ELF-1 (cell line): ENCODE measurements around the gene AASDH.
"Not testable (repeated sequence)": the region's sequence is repeated elsewhere in the genome, so short reads cannot be mapped to it uniquely, and the experiment has no call there.

ENCODE experiments used
- DNase-seq: peaks from one replicate; pipeline ENCODE4 v3.0.0-alpha.2; 2016; ENCODE audit warnings: low read depth, low spot score

The AASDH gene

DNA sequence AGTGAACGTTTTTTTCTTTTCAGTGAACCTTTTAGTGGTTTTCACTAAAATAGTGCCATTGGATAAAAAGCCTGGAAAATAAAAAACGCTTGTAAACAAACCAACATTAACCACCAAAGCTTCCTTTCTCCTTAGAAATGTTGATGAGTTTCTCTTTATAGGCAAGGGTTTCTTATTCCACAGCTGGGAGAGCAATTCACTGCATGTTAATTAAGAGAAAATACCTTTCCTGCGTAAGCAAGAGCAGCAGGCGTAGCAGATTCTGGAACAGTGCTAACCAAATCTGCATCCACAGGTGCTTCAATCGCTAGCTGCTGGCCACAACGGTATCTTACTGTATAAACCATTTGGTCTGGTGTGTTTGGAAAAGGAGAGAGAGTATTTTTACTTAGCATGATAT lies 13.3 kb upstream of the AASDH start:
- no peak for DNase-seq

DNA sequence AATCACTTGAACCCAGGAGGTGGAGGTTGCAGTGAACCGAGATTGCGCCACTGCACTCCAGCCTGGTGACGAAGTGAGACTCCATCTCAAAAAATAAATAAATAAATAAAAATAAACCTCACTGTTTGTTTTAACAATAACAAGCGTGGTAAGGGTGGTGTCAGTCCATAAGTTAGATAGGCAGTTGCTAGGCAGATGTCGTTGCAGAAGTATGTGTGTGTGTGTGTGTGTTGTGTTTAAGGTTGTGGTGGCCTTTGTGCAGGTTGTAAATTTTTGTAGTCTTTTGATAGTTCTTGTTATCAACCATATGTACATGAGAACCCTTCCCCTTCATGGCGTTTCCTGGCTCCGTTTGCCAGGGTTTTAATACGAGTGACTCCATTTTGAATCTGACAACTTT lies 4.0 kb upstream of the AASDH start:
- DNase-seq: no peak

DNA sequence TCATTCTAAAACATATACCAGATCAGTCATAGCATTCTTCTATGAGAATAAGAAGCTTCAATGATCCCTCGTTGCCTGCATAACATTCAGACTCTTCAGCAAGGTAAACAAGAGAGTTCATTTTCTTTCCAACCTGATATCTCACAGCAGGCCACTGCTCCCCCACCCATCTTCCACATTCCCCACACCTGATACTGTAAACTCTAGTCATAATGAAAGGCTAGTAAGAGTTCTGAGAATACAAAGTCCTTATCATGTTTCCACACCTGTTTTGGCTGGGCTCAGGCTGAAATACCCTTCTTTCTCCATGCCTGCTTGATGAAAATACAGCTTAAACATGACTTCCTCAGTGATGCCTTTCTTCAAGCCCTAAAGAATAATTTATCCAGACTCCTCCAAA lies 2.3 kb upstream of the AASDH start:
- no peak for DNase-seq

DNA sequence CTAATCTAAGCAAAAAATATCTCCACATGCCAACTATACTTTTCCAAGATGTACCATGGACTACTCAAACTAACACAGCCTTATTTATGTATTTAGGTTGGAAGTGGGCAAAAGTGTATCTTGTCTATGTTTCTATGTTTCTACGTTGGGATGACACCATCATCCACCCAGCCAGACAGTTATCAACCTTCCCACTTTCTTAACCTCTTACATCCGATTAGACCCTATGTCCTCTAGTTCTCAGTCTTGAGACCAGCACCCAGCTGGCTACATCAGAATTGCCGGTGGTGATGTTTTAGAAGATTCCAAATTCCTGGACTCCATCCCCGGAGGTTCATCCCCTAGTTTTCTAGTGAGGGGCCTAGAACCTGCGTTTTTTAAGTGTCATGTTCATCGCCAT lies 1.0 kb upstream of the AASDH start:
- no peak for DNase-seq

DNA sequence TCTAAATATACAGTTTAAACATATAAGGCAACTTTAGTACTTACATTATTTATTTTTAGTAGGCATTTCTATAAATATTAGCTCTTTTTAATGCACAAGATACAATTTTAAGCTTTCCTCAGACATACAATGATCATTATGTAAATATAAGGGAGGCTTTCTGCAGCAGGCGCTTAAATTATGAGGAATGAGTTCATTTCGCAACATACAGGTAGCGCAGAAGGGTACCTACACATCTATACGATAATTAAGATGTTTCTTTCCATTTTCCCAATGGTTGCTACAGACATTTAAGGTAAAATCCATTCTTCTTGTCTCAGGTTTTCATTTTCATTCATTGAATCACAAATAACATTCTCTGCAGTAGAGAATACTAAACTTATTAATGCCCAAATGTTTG lies 1.2 kb downstream of the AASDH start:
- DNase-seq: no peak

DNA sequence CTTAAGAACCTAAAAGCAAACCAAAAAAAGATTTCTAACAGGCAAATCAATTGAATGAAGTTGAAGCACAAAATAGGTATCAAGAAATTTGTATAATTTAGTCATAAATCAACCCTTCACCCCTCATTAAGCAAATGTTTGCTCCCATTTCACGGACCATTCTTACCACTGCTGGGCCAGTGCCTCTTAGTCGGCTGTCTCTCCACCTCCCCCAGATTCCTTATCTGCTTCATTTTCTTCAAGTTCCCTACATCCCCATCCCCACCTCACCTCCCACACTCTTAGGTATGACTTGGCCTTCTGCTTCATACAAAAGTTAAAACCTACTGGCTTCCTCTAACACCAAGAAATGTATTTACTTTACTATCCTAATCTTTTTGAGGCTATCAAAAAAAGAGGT lies 11.8 kb downstream of the AASDH start:
- DNase-seq: no peak

DNA sequence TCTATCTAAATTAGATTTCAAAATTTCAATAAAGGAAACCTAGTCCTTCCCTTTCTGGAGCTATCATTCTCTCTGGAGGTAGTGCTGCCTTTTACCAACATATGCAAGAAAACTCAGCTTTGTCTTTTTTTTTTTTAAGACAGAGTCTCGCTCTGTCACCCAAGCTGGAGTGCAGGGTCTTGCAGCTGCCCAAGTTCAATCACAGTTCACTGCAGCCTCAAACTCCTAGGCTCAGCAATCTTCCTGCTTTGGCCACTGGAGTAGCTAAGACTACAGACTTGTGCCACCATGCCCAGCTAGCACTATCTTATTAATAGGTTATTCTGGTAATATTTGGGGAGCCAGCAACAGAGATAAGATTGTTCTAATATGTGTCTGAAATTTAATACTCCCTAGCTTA lies 12.3 kb downstream of the AASDH start:
- no peak for DNase-seq

DNA sequence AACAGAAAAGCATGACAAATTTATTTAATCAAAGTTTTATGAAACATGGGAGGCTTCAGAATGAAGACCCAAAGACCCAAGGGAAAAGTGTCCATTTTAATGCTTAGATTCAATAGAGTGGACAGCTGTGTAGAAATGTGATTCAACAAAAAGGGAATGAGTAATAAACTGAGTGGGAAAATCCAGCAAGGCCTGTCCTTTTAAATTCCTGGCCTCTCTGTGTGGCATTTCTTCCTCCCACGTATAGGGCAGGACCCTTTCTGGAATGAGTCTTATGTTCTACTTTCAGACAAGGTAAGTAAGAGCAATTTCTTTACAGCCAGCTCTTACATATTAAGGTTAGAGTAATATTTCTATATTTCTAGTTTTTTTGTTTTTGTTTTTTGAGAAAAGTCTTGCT lies 14.5 kb downstream of the AASDH start:
- DNase-seq: no peak

DNA sequence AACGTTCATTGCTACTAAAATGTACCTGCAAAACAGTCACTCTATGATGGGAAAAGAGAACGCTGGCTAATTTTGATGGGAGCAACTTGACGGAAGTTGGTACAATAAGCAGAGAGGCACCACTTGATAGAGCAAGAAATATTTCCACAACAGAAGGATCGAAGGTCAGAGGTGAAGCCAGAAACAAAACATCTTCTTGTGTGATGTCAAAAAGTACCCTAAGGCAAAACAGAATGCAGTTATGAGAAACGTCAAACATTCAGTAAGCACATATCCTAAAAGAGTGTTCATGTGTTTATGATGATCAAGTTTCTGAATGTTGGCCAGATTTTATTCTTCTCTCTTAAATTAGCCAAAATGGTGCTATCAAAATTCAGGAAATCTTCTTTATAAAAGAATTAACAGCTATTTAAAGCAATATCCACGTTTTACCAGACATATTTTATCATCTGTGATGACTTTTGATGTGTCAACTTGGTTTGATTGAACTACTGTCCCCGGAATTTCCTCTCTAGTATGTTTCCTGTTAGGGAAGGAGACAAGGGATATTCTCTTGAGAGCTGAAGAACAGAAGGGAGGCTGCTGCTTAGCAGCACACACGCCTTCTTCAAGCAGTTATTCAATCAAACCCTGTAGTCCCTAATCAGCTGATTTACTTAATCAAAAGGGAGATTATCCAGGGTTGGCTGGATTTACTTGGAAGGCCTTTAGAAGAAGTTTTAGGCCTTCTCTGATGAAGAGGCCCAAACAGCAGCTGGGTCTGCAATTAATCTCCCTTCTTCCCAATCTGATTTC lies 15.7 kb downstream of the AASDH start:
- DNase-seq: no peak

DNA sequence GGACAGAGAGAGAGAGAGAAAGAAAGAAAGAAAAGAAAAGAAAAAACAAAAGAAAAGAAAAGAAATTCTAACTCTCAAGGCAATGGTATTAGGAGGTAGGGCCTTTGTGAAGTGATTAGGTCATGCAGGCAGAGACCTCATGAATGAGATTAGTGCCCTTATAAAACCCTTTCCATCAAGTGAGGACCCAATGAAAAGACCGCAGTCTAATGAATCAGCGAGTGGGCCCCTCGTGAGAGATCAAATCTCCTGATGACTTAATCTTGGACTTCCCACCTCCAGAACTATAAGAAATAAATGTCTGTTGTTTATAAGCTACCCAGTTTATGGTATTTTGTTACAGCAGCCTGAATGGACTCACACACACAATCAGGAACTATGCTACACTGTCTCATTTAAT lies 16.9 kb downstream of the AASDH start:
- DNase-seq: no peak

DNA sequence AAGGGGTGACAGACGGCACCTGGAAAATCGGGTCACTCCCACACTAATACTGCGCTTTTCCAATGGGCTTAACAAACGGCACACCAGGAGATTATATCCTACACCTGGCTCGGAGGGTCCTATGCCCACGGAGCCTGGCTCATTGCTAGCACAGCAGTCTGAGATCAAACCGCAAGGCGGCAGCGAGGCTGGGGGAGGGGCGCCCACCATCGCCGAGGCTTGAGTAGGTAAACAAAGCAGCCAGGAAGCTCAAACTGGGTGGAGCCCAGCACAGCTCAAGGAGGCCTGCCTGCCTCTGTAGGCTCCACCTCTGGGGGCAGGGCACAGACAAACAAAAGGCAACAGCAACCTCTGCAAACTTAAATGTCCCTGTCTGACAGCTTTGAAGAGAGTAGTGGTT lies 24.3 kb downstream of the AASDH start:
- DNase-seq: not testable (repeated sequence)

DNA sequence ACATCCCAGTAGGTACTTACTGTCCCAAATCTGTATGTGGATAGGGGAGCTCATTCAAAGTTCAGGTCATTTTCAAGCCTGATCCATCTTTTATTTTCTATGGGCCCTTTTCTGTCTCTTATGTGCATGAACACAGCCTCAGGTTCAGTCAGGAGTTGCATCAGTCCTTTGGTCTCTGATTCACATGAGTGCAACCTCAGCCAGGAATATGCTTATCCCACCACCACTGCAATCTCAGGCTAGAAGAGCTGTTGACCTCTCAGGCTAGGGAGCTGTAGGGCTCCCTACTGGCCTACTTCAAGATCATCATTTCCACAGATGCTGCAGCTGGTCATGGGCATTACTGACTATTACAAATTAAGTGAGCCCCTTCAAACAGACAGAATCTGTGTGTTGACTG lies 27.2 kb downstream of the AASDH start:
- DNase-seq: no peak

DNA sequence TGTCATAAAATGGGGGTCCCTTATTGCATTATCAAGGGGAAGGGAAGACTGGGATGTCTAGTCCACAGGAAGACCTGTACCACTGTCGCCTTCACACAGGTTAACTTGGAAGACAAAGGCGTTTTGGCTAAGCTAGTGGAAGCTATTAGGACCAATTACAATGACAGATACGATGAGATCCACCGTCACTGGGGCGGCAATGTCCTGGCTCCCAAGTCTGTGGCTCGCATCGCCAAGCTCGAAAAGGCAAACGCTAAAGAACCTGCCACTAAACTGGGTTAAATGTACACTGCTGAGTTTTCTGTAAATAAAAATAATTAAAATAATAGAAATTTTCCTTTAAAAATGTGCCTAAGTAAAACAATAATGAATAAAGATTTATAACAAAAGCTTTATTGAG lies 30.6 kb downstream of the AASDH start:
- DNase-seq: no peak

DNA sequence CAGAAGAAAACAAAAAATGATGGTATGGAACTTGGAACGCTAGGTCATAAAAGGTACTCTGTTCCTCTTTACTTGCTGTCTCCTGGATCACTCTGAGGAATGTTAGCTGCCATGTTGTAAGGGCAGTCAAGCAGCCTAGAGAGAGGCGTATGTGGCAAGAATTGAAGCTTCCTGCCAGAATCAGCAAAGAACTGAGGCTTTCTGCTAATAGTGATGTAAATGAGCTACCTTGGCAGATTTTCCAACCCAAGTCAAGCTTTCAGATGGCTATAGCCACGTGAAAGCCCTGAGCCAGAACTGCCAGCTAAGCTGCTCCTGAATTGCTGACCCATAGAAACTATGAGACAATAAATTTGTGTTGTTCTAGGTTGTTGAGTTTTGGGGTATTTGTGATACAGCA lies 38.7 kb downstream of the AASDH start:
- no peak for DNase-seq

DNA sequence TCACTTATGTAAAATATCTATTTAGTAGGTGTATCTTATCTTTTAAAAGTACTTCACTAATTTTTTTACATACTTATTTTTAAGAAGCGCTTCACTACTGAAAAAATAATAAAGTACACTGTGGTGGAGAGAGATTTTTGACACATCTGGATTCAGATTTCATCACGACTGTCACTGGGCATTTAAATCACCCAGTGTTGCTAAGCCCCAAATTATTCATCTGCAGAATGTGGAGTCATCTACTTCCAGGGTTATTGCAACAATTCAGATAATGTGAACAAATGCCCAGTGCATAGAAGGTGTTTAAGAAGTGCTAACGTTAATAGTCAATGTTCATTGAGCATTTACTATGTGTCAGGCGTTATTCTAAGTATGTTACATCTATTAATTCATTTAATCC lies 41.8 kb downstream of the AASDH start:
- no peak for DNase-seq

DNA sequence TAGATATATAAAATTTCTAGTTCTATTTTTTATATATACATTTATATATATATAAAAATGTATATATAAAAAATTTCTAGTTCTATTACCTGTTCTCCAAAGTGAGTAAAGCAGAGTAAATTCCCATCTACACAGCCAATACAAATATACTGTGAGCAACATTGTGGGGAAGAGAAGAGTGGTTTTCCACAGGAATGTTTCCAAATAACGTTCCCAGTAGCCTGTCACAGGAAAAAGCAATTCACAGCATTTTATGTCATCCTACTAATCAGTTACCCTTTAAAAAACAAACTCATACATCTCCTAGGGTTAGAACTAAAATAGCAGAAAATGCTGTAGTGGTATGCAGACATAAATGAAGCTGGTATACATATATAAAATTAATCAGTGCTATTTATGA lies 44.5 kb downstream of the AASDH start:
- no peak for DNase-seq

DNA sequence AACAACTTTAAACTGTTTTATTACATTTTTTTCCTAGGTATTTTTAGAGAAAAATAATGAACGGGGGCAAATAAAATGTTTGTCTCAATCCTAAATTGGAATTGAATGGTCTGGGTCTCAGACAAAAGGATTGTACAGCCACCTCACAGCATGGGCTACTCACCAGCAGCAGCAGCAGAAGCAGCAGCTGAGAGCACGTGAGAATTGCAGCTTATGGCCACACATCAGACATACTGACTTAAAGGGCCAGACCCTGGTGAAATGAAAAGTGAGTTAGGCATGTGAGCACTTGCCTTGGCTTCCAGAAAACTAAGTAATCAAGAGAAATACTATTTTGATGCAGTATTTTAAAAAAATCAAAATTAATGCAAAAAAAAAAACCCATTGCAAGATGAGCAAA lies 56.6 kb downstream of the AASDH start:
- no peak for DNase-seq

DNA sequence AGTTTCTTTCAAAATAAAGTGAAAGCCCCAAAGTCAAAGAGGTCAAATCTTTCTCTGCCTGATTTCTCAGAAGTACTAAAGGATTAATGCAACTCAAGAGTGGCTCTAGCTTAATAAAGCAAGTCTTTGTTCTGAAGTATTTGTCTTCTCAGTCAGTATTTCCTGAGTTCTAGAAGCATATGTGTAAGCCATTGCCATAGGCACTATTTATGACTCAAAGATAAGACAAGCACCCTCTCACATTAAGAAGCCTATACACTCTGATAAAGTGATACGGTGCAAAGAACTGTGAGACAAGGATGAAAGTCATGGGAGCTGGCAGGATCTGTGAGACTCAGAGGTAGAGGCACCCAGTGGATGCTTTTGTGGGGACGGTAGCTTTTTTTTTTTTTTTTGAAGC lies 60.9 kb downstream of the AASDH start:
- no peak for DNase-seq

DNA sequence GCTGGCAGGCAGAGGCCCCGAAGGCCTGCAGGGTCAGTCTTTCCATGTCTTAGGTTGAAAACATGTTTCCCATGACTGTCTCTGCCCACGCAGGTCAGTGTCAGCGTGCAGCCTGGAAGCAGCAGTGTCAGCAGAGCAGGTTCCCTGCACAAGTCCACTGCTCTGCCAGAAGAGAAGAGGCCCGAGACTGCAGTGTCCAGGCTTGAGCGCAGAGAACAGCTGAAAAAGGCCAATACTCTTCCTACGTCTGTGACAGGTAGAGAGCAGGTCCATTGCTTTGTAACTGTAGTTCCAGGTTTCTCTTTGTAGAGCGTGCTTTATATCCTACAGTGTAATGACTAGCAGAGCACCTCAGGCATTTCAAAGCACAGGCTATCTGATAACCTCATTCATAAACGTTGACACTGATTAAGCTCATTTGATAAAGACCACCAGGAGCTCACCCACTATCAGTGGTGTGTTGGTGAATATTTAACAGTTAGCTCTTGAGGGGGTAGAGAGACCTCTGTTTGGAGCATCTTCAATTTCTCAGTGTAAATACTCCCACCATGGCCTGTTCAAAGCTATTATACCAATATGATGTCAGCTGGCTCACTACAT lies 63.2 kb downstream of the AASDH start:
- no peak for DNase-seq

DNA sequence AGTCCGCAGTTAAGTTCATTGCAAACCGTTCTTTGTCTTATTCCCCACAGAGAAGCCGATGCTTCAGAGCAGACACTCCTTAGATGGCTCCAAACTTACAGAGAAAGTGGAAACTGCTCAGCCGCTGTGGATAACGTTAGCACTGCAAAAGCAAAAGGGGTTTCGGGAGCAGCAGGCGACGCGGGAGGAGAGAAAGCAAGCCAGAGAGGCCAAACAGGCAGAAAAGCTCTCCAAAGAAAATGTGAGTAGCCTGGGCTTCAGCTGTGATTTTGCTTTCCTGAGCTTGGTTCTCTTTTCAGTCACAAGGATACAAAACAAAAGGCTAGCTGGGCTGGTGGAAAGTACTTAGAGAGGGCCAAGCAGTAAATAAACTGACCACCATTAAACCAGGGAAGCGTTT lies 64.0 kb downstream of the AASDH start:
- DNase-seq: no peak

DNA sequence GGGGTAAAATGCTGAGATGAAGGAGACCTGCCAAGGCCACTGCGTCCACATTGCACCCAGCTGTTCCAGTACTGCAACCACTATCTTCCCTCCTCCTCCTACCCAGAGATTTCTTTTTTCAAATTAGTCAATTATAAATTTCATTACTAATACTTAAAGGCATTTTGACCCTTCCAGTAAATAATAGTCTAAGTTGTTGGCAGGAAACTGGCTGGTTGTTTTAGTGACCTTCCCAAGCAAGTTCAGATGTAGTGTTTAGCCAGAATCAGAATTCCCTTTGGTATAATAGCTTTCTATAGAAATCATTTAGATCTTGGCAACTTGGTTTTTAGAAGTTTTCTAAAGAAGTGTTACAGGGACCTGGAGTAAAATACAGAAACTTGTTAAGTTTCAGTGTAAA lies 66.0 kb downstream of the AASDH start:
- DNase-seq: no peak

DNA sequence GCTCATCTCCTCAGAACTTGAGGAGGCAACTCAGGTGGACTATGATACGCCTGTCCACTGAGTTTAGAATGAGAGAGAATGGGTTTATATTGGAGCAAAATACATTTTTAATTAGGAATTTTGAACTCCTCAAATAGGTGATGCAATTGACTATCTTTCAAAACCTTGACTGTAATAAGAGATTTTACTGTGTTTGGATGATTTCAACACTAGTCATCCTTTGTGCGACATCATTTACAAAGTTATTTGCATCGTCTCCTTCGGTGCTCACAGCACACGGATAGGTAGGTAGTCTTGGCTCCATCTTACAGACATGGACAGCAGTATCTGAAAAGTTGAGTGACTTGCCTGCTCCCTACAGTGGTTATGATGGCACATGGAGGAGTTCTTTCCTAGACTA lies 67.0 kb downstream of the AASDH start:
- no peak for DNase-seq

DNA sequence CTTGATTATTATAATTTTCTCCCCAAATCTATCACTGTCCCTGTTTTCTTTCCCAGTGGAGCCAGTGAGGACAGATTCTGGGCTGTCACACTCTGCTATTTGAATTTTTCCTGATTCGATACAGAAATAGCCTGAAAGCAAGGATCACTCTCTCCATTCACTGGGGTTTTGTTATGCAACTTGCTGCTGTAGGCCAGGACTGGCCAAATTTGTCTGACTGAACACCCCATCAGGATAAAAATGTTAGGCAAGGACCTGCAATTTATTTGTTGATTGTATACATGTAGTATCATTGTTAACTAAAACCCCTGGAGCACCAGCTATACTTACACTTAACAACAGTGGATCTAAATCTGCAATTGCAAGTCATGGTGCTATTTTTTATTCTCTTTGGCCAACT lies 68.7 kb downstream of the AASDH start:
- no peak for DNase-seq

DNA sequence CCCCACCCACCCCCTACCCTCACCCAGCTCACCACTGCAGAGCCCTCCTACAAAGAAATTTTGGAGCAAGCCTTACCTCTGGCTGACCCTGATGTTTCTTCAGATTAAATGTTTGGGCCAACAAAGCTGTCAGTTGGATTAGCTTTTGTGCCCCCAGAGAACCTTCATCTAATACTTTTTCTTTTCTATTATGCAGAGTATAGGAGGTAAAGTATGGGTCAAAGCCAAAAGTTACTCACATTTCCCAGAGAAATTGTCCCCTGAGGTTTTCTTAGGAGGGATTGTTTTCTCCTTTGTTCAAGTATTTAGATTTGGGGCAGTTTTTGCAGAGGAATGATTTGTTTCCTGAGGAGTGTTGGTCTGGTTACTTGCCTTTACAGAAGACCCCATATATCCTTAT lies 69.5 kb downstream of the AASDH start:
- no peak for DNase-seq
